ENCODE measurements around the gene SLX4IP.

DNA sequence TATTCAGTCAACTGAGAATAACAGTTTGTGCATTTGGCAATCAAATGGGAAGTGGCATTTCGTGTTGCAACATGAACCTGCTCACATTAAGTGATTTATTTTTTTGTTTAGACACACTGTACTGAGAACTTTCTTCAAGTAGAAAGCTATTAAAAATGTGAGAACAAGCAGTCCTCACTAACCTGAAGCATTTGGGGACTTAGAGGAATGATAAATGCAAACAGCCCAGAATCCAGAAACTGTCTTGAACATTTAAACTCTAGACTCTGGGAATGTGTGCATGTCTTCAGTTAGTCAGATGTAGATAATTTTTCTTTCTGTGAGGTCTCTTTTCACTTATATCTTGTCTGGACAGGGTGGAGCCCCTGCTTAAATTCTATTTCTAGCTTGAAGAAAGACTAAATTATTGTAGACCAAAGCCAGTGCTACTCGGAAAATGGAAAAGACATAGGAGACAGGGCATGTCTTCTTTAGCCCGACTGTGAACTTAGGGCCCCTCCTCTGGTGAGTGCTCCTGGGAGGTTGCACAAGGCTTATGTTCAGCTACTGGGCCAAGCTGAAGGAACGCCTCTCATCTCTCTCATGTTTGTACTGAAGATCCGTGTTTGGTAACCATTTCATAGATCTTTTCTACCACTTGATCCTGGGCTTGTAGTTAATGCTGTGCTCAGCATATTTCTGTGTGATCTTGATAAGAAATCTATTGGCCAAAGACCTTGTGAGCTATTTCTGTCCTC lies 70.1 kb downstream of the SLX4IP start:
- TF ChIP-seq, protein P1, sequence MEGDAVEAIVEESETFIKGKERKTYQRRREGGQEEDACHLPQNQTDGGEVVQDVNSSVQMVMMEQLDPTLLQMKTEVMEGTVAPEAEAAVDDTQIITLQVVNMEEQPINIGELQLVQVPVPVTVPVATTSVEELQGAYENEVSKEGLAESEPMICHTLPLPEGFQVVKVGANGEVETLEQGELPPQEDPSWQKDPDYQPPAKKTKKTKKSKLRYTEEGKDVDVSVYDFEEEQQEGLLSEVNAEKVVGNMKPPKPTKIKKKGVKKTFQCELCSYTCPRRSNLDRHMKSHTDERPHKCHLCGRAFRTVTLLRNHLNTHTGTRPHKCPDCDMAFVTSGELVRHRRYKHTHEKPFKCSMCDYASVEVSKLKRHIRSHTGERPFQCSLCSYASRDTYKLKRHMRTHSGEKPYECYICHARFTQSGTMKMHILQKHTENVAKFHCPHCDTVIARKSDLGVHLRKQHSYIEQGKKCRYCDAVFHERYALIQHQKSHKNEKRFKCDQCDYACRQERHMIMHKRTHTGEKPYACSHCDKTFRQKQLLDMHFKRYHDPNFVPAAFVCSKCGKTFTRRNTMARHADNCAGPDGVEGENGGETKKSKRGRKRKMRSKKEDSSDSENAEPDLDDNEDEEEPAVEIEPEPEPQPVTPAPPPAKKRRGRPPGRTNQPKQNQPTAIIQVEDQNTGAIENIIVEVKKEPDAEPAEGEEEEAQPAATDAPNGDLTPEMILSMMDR (IDR thresholded peaks at IDR 0.05; ENCODE audit: insufficient read depth, low read length), result no peak
- TF ChIP-seq POLR2AphosphoS5 (IDR thresholded peaks at IDR 0.05; ENCODE audit: low read depth) (0 out of 2 replicates have a peak, but pooled peaks have one; percentile 22), GABPA (IDR thresholded peaks at IDR 0.05; ENCODE audit: low read depth) (no peak)
- TF ChIP-seq, protein P2, sequence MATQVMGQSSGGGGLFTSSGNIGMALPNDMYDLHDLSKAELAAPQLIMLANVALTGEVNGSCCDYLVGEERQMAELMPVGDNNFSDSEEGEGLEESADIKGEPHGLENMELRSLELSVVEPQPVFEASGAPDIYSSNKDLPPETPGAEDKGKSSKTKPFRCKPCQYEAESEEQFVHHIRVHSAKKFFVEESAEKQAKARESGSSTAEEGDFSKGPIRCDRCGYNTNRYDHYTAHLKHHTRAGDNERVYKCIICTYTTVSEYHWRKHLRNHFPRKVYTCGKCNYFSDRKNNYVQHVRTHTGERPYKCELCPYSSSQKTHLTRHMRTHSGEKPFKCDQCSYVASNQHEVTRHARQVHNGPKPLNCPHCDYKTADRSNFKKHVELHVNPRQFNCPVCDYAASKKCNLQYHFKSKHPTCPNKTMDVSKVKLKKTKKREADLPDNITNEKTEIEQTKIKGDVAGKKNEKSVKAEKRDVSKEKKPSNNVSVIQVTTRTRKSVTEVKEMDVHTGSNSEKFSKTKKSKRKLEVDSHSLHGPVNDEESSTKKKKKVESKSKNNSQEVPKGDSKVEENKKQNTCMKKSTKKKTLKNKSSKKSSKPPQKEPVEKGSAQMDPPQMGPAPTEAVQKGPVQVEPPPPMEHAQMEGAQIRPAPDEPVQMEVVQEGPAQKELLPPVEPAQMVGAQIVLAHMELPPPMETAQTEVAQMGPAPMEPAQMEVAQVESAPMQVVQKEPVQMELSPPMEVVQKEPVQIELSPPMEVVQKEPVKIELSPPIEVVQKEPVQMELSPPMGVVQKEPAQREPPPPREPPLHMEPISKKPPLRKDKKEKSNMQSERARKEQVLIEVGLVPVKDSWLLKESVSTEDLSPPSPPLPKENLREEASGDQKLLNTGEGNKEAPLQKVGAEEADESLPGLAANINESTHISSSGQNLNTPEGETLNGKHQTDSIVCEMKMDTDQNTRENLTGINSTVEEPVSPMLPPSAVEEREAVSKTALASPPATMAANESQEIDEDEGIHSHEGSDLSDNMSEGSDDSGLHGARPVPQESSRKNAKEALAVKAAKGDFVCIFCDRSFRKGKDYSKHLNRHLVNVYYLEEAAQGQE (IDR thresholded peaks at IDR 0.05; ENCODE audit: insufficient replicate concordance, low read depth), result no peak
